HL-60 (cell line): ENCODE measurements around the gene MAP1LC3A.

Source experiments
- TF ChIP-seq, protein P1 (sequence below): IDR thresholded peaks from one replicate; pipeline ENCODE4 v1.5.1; 2011; ENCODE audit warnings: low read length, control low read depth, inconsistent platforms; ENCODE audit not compliant: insufficient read depth
- TF ChIP-seq, protein P2 (sequence below): IDR thresholded peaks from 2 replicates; pipeline ENCODE4 v1.6.1; 2012; ENCODE audit warnings: low read depth; ENCODE audit not compliant: insufficient replicate concordance

DNA sequence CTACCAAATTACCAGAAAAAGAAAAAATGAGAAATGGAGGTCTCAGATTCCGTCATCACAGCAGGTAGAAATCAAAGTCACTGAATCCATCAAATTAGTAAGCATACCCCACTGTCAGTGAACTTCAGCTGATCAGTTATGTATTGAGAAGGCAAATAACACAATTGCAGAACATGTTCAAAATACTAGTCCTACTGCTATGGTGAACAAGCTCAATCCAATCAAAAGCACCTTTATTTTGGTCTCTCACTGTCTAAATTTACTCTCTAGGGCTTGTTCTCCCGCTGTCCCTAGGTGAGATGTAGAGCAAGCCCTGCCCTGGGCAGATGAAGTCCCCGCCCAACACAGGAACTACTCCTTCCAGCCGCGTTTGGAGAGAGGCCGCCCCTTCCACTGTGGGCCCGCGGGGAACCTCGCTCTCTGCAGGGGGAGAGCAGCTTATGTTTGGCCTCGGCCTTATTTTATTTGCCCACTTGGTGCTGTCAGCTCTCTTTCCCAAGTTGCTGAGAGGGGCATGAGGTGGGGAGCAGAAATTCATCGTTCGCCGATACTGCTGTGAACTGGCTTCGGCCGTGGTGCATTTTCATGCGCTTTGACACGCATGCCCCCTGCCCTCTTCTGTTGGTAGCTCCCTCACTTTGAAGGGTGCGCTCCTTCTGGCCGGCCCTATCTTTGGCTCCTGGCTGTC, 14.3 kb upstream of the MAP1LC3A start:
- TF ChIP-seq, protein P1, sequence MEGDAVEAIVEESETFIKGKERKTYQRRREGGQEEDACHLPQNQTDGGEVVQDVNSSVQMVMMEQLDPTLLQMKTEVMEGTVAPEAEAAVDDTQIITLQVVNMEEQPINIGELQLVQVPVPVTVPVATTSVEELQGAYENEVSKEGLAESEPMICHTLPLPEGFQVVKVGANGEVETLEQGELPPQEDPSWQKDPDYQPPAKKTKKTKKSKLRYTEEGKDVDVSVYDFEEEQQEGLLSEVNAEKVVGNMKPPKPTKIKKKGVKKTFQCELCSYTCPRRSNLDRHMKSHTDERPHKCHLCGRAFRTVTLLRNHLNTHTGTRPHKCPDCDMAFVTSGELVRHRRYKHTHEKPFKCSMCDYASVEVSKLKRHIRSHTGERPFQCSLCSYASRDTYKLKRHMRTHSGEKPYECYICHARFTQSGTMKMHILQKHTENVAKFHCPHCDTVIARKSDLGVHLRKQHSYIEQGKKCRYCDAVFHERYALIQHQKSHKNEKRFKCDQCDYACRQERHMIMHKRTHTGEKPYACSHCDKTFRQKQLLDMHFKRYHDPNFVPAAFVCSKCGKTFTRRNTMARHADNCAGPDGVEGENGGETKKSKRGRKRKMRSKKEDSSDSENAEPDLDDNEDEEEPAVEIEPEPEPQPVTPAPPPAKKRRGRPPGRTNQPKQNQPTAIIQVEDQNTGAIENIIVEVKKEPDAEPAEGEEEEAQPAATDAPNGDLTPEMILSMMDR: no peak
- TF ChIP-seq, protein P2, sequence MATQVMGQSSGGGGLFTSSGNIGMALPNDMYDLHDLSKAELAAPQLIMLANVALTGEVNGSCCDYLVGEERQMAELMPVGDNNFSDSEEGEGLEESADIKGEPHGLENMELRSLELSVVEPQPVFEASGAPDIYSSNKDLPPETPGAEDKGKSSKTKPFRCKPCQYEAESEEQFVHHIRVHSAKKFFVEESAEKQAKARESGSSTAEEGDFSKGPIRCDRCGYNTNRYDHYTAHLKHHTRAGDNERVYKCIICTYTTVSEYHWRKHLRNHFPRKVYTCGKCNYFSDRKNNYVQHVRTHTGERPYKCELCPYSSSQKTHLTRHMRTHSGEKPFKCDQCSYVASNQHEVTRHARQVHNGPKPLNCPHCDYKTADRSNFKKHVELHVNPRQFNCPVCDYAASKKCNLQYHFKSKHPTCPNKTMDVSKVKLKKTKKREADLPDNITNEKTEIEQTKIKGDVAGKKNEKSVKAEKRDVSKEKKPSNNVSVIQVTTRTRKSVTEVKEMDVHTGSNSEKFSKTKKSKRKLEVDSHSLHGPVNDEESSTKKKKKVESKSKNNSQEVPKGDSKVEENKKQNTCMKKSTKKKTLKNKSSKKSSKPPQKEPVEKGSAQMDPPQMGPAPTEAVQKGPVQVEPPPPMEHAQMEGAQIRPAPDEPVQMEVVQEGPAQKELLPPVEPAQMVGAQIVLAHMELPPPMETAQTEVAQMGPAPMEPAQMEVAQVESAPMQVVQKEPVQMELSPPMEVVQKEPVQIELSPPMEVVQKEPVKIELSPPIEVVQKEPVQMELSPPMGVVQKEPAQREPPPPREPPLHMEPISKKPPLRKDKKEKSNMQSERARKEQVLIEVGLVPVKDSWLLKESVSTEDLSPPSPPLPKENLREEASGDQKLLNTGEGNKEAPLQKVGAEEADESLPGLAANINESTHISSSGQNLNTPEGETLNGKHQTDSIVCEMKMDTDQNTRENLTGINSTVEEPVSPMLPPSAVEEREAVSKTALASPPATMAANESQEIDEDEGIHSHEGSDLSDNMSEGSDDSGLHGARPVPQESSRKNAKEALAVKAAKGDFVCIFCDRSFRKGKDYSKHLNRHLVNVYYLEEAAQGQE: no peak
